ENCODE data around the gene NSMF. TPM values are rescaled to one million over a fixed set of nuclear protein-coding genes. Genes with fewer than 3 reads are reported as not detected.

Gene NSMF
- total and polyA plus RNA-seq, 2 donors (not counting 3 experiments of a cell fraction or from before 2014, with no cell fraction given): 43.3 to 53.7 TPM

GRCh38 chr9:137480686-137481683 lies 21.9 kb upstream of the NSMF start:
- Histone ChIP-seq H3K27ac (ENCODE audit: insufficient read depth, low read depth, low read length) (no peak overlapping the region), H3K79me2 (ENCODE audit: control insufficient read depth, insufficient read depth, low read length) (no peaks in the 10 kb centered on the region), H3K4me3 (replicated peaks in 1 of 3; ENCODE audit: insufficient read depth in 1 of 3, low read depth in 1 of 3, low read length in 3 of 3) (no peak overlapping the region), H3K9ac (replicated peaks; ENCODE audit: extremely low read depth, insufficient read depth, low read length) (no peak overlapping the region), H2AFZ (ENCODE audit: low read depth, low read length) (no peak overlapping the region), H3K36me3 (ENCODE audit: control insufficient read depth in 2 of 2, extremely low read depth in 1 of 2, insufficient read depth in 2 of 2, low read length in 2 of 2) (no peaks in the 10 kb centered on the region), H3K4me1 (ENCODE audit: control insufficient read depth, extremely low read depth, insufficient read depth, low read length) (peaks cover 6% of the 10 kb centered on the region), H3K9me3 (replicated peaks; ENCODE audit: control insufficient read depth, insufficient read depth, low read length) (peaks cover under 1% of the 10 kb centered on the region), H3K27me3 (ENCODE audit: control insufficient read depth in 2 of 2, insufficient read depth in 2 of 2, low read length in 2 of 2) (no peaks in the 10 kb centered on the region), H4K20me1 (replicated peaks; ENCODE audit: control insufficient read depth, extremely low read depth, insufficient read depth, low read length) (no peaks in the 10 kb centered on the region), H3K9me1 (replicated peaks; ENCODE audit: control insufficient read depth, extremely low read depth, insufficient read depth, low read length) (no peaks in the 10 kb centered on the region), H3K4me2 (ENCODE audit: insufficient read depth, low read length) (no peak overlapping the region)
- no TSS peak for BruUV-seq (replicated peaks)
- ChIA-PET CTCF (interaction anchor here (1.2 to 1.3 kb wide), 2 partner anchors 54 to 58 kb away, joined by 4 to 6 read pairs; partner anchors contain the start of genes EXD3 and NOXA1), POLR2A (no interaction called here)
- no peak for TF ChIP-seq GATA2 (IDR thresholded peaks at IDR 0.05; ENCODE audit: insufficient read depth, insufficient read length, low read depth, low read length)
- no peak for TF ChIP-seq EZH2 (IDR thresholded peaks at IDR 0.05; ENCODE audit: borderline replicate concordance, low read depth, low read length, severe bottlenecking)
- no peak for TF ChIP-seq FOS (IDR thresholded peaks at IDR 0.05; ENCODE audit: borderline replicate concordance, insufficient read depth, low read length)
- no peak for TF ChIP-seq MAX (IDR thresholded peaks at IDR 0.05; ENCODE audit: insufficient read depth, insufficient read length)
- no peak for TF ChIP-seq MYC (IDR thresholded peaks at IDR 0.05; ENCODE audit: low read depth, low read length)
- TF ChIP-seq POLR2AphosphoS5 (IDR thresholded peaks at IDR 0.05; ENCODE audit: insufficient read depth, low read depth, low read length): no peak
- no peak for TF ChIP-seq POLR2A (IDR thresholded peaks at IDR 0.05; ENCODE audit: low read depth, low read length)
- no peak for TF ChIP-seq JUN (IDR thresholded peaks at IDR 0.05; ENCODE audit: borderline replicate concordance, insufficient read depth, insufficient read length, low read depth)
- TF ChIP-seq, protein P1, sequence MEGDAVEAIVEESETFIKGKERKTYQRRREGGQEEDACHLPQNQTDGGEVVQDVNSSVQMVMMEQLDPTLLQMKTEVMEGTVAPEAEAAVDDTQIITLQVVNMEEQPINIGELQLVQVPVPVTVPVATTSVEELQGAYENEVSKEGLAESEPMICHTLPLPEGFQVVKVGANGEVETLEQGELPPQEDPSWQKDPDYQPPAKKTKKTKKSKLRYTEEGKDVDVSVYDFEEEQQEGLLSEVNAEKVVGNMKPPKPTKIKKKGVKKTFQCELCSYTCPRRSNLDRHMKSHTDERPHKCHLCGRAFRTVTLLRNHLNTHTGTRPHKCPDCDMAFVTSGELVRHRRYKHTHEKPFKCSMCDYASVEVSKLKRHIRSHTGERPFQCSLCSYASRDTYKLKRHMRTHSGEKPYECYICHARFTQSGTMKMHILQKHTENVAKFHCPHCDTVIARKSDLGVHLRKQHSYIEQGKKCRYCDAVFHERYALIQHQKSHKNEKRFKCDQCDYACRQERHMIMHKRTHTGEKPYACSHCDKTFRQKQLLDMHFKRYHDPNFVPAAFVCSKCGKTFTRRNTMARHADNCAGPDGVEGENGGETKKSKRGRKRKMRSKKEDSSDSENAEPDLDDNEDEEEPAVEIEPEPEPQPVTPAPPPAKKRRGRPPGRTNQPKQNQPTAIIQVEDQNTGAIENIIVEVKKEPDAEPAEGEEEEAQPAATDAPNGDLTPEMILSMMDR (IDR thresholded peaks at IDR 0.05; ENCODE audit: extremely low read depth in 1 of 2, insufficient read depth in 1 of 2, low read depth in 1 of 2, low read length in 2 of 2): no peak
- FAIRE-seq: no peak
- intact Hi-C loops (cut with micrococcal nuclease) (no loop called here), dilution Hi-C loops (cut with MboI; ENCODE audit: extremely low pct_ligation_motif_present, low sequenced_read_pairs) (no loop called here)
- no peak for DNase-seq (ENCODE audit: low read depth, low spot score)
